Measurements from ENCODE around the gene RNF150.

DNA sequence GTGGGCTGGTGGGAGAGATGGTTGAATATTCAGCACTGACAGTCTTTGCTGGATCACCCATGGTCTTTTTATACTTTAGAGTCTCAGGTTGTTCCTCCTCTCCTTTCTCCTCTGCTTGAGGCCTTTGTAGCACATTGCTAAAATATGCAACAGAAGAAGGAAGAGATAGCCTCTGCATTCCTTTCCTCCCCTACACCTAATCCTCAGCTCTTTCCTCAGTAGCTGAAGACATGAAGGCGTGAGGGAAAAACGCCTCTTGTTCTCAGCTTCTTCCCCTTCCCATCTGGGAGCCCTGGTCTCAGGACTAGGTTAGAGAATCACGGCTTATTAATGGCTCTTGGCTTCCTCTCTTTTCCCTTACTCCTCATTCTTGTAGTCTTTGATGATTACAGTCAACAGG is 76.8 kb downstream of the RNF150 start:
- TF ChIP-seq, protein P1, sequence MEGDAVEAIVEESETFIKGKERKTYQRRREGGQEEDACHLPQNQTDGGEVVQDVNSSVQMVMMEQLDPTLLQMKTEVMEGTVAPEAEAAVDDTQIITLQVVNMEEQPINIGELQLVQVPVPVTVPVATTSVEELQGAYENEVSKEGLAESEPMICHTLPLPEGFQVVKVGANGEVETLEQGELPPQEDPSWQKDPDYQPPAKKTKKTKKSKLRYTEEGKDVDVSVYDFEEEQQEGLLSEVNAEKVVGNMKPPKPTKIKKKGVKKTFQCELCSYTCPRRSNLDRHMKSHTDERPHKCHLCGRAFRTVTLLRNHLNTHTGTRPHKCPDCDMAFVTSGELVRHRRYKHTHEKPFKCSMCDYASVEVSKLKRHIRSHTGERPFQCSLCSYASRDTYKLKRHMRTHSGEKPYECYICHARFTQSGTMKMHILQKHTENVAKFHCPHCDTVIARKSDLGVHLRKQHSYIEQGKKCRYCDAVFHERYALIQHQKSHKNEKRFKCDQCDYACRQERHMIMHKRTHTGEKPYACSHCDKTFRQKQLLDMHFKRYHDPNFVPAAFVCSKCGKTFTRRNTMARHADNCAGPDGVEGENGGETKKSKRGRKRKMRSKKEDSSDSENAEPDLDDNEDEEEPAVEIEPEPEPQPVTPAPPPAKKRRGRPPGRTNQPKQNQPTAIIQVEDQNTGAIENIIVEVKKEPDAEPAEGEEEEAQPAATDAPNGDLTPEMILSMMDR (IDR thresholded peaks at IDR 0.05; ENCODE audit: poor library complexity): no peak
- TF ChIP-seq EZH2 (IDR thresholded peaks at IDR 0.05; ENCODE audit: borderline replicate concordance) (no peak), EZH2phosphoT487 (IDR thresholded peaks at IDR 0.05; ENCODE audit: low read depth, severe bottlenecking, unreplicated experiment) (no peak)
